H1 (cell line): ENCODE measurements around the gene BZW2. TPM values are rescaled to one million over a fixed set of nuclear protein-coding genes. Genes with fewer than 3 reads are reported as not detected.

Source experiments
- CTCF ChIA-PET: fragments of 300-600 bp; sonication (Branson Sonifier 250); formaldehyde crosslinking; loops from one replicate; lab custom pipeline; 2021; ENCODE audit not compliant: partially characterized antibody; lab: Charles Lee
- POLR2A ChIA-PET: fragments of 300-600 bp; sonication (Branson Sonifier 250); formaldehyde crosslinking; loops from one replicate; lab custom pipeline; 2021; ENCODE audit warnings: inconsistent platforms; ENCODE audit not compliant: partially characterized antibody; lab: Charles Lee
- DNase-seq, 2 experiments: peaks; one replicate each; pipeline versions ENCODE4 v3.0.0 to v3.0.0-alpha.2; 2010 to 2022; ENCODE audit warnings: low spot score in 2 of 2, low read depth in 1 of 2, mixed read lengths in 1 of 2
- FAIRE-seq: peaks from 2 replicates; lab custom pipeline; 2011; peaks lifted over from hg19 to GRCh38; lab: Jason Lieb, UNC
- H2AFZ ChIP-seq: 2 replicates; pipeline ENCODE4 v1.8.1; 2012; ENCODE audit warnings: low read length, inconsistent platforms
- H2AK5ac ChIP-seq: 2 replicates; pipeline ENCODE4 v1.6.1; 2013; ENCODE audit warnings: low read depth, low read length
- H2BK120ac ChIP-seq: replicated peaks from 2 replicates; pipeline ENCODE3; 2013; ENCODE audit warnings: low read depth, low read length, inconsistent platforms
- H2BK12ac ChIP-seq: 2 replicates; pipeline ENCODE4 v1.6.1; 2013; ENCODE audit warnings: low read depth, low read length
- H2BK15ac ChIP-seq: 2 replicates; pipeline ENCODE4 v1.6.1; 2013; ENCODE audit warnings: low read length
- H2BK20ac ChIP-seq: 2 replicates; pipeline ENCODE4 v1.6.1; 2013; ENCODE audit warnings: low read length
- H2BK5ac ChIP-seq: 2 replicates; pipeline ENCODE4 v1.6.1; 2013; ENCODE audit warnings: low read depth, low read length
- H3K14ac ChIP-seq: 2 replicates; pipeline ENCODE4 v1.6.1; 2013; ENCODE audit warnings: inconsistent platforms; ENCODE audit not compliant: insufficient read length
- H3K18ac ChIP-seq: 2 replicates; pipeline ENCODE4 v1.6.1; 2013; ENCODE audit warnings: low read length; ENCODE audit errors: extremely low read depth
- H3K23ac ChIP-seq: 2 replicates; pipeline ENCODE4 v1.6.1; 2013; ENCODE audit warnings: inconsistent platforms; ENCODE audit not compliant: insufficient read length
- H3K23me2 ChIP-seq: 2 replicates; pipeline ENCODE4 v1.6.1; 2013; ENCODE audit warnings: low read depth, low read length
- H3K27ac ChIP-seq: 2 replicates; pipeline ENCODE4 v1.6.1; 2011; ENCODE audit warnings: low read depth, low read length, inconsistent platforms
- H3K27me3 ChIP-seq, 4 experiments: replicated peaks in 1 of 4; 1 replicate in 1 of 4; 2 replicates in 3 of 4; pipeline versions ENCODE4 v1.6.1 to v1.8.1; 2011 to 2013; ENCODE audit warnings: low read length in 3 of 4, mild to moderate bottlenecking in 3 of 4, inconsistent platforms in 2 of 4, mixed read lengths in 2 of 4, moderate library complexity in 1 of 4; ENCODE audit not compliant: control insufficient read depth in 3 of 4, insufficient read depth in 3 of 4; ENCODE audit errors: extremely low read depth in 1 of 4
- H3K36me3 ChIP-seq, 4 experiments: 2 replicates each; pipeline versions ENCODE4 v1.6.1 to v1.8.1; 2011 to 2013; ENCODE audit warnings: mild to moderate bottlenecking in 4 of 4, low read length in 3 of 4, moderate library complexity in 2 of 4, control low read depth in 1 of 4, inconsistent platforms in 1 of 4; ENCODE audit not compliant: insufficient read depth in 4 of 4, control insufficient read depth in 2 of 4
- H3K4ac ChIP-seq: replicated peaks from 2 replicates; pipeline ENCODE3; 2013; ENCODE audit warnings: low read length, low read depth, mixed read lengths, inconsistent platforms; ENCODE audit not compliant: insufficient read length
- H3K4me1 ChIP-seq, 4 experiments: replicated peaks in 1 of 4; 1 replicate in 1 of 4; 2 replicates in 3 of 4; pipeline versions ENCODE4 v1.6.1 to v1.8.1; 2011 to 2013; ENCODE audit warnings: low read length in 3 of 4, inconsistent platforms in 2 of 4, mixed read lengths in 1 of 4; ENCODE audit not compliant: insufficient read depth in 4 of 4, control insufficient read depth in 3 of 4
- H3K4me2 ChIP-seq, 2 experiments: 2 replicates each; pipeline versions ENCODE4 v1.6.1 to v1.8.1; 2011 to 2013; ENCODE audit warnings: low read depth in 2 of 2, low read length in 2 of 2, control low read depth in 1 of 2, inconsistent platforms in 1 of 2, mild to moderate bottlenecking in 1 of 2; ENCODE audit not compliant: insufficient read depth in 1 of 2
- H3K4me3 ChIP-seq, 4 experiments: fragments of 200-600, 300-600 bp in 1 of 4; sonication (generic), shearing (Covaris generic), sonication (Bioruptor Twin) in 1 of 4; 2 replicates each; pipeline versions ENCODE4 v1.5.1 to v1.8.1; 2011 to 2016; ENCODE audit warnings: low read length in 4 of 4, low read depth in 3 of 4, control low read depth in 2 of 4, inconsistent platforms in 2 of 4, mild to moderate bottlenecking in 2 of 4, mixed read lengths in 1 of 4, moderate library complexity in 1 of 4; ENCODE audit not compliant: insufficient read depth in 2 of 4; ENCODE audit errors: extremely low read depth in 1 of 4
- H3K56ac ChIP-seq: replicated peaks from 2 replicates; pipeline ENCODE3; 2013; ENCODE audit warnings: low read depth, mild to moderate bottlenecking, mixed read lengths, low read length, inconsistent platforms; ENCODE audit not compliant: insufficient read length
- H3K79me1 ChIP-seq: 2 replicates; pipeline ENCODE4 v1.6.1; 2013; ENCODE audit warnings: low read depth, low read length, control low read depth
- H3K79me2 ChIP-seq, 2 experiments: 2 replicates each; pipeline versions ENCODE4 v1.6.1 to v1.8.1; 2012 to 2013; ENCODE audit warnings: low read length in 2 of 2, mild to moderate bottlenecking in 2 of 2, inconsistent platforms in 1 of 2; ENCODE audit not compliant: insufficient read depth in 2 of 2, control insufficient read depth in 1 of 2
- H3K9ac ChIP-seq, 4 experiments: replicated peaks in 1 of 4; 1 replicate in 1 of 4; 2 replicates in 3 of 4; pipeline versions ENCODE4 v1.6.1 to v1.8.1; 2011 to 2013; ENCODE audit warnings: low read depth in 3 of 4, low read length in 3 of 4, control low read depth in 2 of 4, mild to moderate bottlenecking in 2 of 4, moderate library complexity in 2 of 4, inconsistent platforms in 1 of 4; ENCODE audit errors: extremely low read depth in 1 of 4
- H3K9me3 ChIP-seq, 2 experiments: 2 replicates each; pipeline versions ENCODE4 v1.6.1 to v1.8.1; 2012 to 2013; ENCODE audit warnings: mild to moderate bottlenecking in 2 of 2, moderate library complexity in 2 of 2, control low read depth in 1 of 2, inconsistent platforms in 1 of 2, low read depth in 1 of 2, low read length in 1 of 2, mixed read lengths in 1 of 2; ENCODE audit not compliant: insufficient read depth in 2 of 2
- H4K20me1 ChIP-seq, 2 experiments: replicated peaks in 1 of 2; 2 replicates each; pipeline versions ENCODE3 to v1.8.1; 2011 to 2013; ENCODE audit warnings: inconsistent platforms in 2 of 2, low read length in 2 of 2, mild to moderate bottlenecking in 1 of 2; ENCODE audit not compliant: insufficient read depth in 2 of 2, control insufficient read depth in 1 of 2
- H4K5ac ChIP-seq: 2 replicates; pipeline ENCODE4 v1.6.1; 2013; ENCODE audit warnings: low read length, low read depth, mixed read lengths, inconsistent platforms; ENCODE audit not compliant: insufficient read length
- H4K8ac ChIP-seq: 2 replicates; pipeline ENCODE4 v1.8.0; 2013; ENCODE audit warnings: mild to moderate bottlenecking, moderate library complexity, low read length, inconsistent platforms; ENCODE audit not compliant: insufficient read depth; ENCODE audit errors: extremely low read depth
- H4K91ac ChIP-seq: replicated peaks from 2 replicates; pipeline ENCODE3; 2013; ENCODE audit warnings: low read length, mixed read lengths, inconsistent platforms; ENCODE audit not compliant: insufficient read length
- ATF2 ChIP-seq: IDR thresholded peaks from 2 replicates; pipeline ENCODE4 v1.6.1; 2012; ENCODE audit warnings: low read length, inconsistent platforms
- CEBPB ChIP-seq: IDR thresholded peaks from 2 replicates; pipeline ENCODE4 v1.6.1; 2012; ENCODE audit warnings: low read depth, low read length
- CTCF ChIP-seq, 3 experiments: IDR thresholded peaks; 1 replicate in 2 of 3; 2 replicates in 1 of 3; pipeline versions ENCODE4 v1.5.1 to v1.6.1; 2011; ENCODE audit warnings: low read length in 3 of 3, mild to moderate bottlenecking in 3 of 3, inconsistent platforms in 2 of 3, low read depth in 1 of 3, moderate library complexity in 1 of 3; ENCODE audit not compliant: insufficient read depth in 1 of 3; ENCODE audit errors: control extremely low read depth in 1 of 3
- E2F6 ChIP-seq: IDR thresholded peaks from 2 replicates; pipeline ENCODE4 v1.6.1; 2012; ENCODE audit warnings: inconsistent platforms
- HDAC6 ChIP-seq: IDR thresholded peaks from one replicate; pipeline ENCODE4 v1.7.1; 2012; ENCODE audit warnings: low read depth, mild to moderate bottlenecking, inconsistent platforms, low read length, moderate library complexity
- JUN ChIP-seq: IDR thresholded peaks from 2 replicates; pipeline ENCODE4 v1.6.1; 2011; ENCODE audit warnings: low read depth, mild to moderate bottlenecking, improper control_type of control experiment, low read length
- JUND ChIP-seq: IDR thresholded peaks from 2 replicates; pipeline ENCODE4 v1.6.1; 2011; ENCODE audit warnings: mild to moderate bottlenecking, improper control_type of control experiment, low read length
- RXRA ChIP-seq: IDR thresholded peaks from 2 replicates; pipeline ENCODE4 v1.6.1; 2011; ENCODE audit warnings: low read depth, mild to moderate bottlenecking, low read length, moderate library complexity; ENCODE audit not compliant: insufficient read depth
- SIRT6 ChIP-seq: IDR thresholded peaks from one replicate; pipeline ENCODE4 v1.7.1; 2012; ENCODE audit warnings: low read length, inconsistent platforms
- WGBS, 2 experiments: shearing (Covaris generic) in 1 of 2; methylation state at CpG; one replicate each; pipeline versions ENCODE4 v1.1.6 to v1.1.7; 2013 to 2015; ENCODE audit warnings: low lambda C conversion rate in 2 of 2, mixed read lengths in 2 of 2, inconsistent platforms in 1 of 2, low coverage in 1 of 2, missing lambda C conversion rate in 1 of 2; ENCODE audit not compliant: insufficient replicate concordance in 2 of 2, insufficient coverage in 1 of 2, insufficient read length in 1 of 2; ENCODE audit errors: extremely low coverage in 1 of 2, missing lambda C conversion rate in 1 of 2; 5-methylcytosine and 5-hydroxymethylcytosine counted together
- polyA plus RNA-seq, 7 experiments: library from polyadenylated mRNA; depleted of rRNA in 3 of 7; stranded (reverse) in 5 of 7; unstranded in 2 of 7; fragments of >200 nt in 5 of 7; fragments of 200-250 nt in 2 of 7; gene quantifications; 1 replicate in 5 of 7; 2 replicates in 1 of 7; 4 replicates in 1 of 7; pipeline versions ENCODE4 v1.2.1 to v1.2.3, GENCODE V29; 2011 to 2013; ENCODE audit warnings: missing spikeins in 2 of 7, mixed read lengths in 2 of 7
- total RNA-seq: library from RNA; stranded (reverse); fragmentation: NEBNext Ultra II Directional; extraction: Animal tissue kit (Norgen Biotek cat#: 25700); gene quantifications from 2 replicates; pipeline ENCODE4 v1.2.1, GENCODE V29; 2021

The BZW2 gene
- total and polyA plus RNA-seq, 2 of the 8 experiments (the other 6 are each of a cell fraction or from before 2014, with no cell fraction given) = 32.3 to 103 TPM

- no peak overlapping the region for H2BK12ac ChIP-seq
- no peak overlapping the region for H2AK5ac ChIP-seq
- H3K4me3 ChIP-seq = no peak overlapping the region
- H3K9me3 ChIP-seq = no peaks in the 10 kb centered on the region
- peaks cover 8 to 99% of the 10 kb centered on the region in 2 experiments for H3K79me2 ChIP-seq
- H3K23ac ChIP-seq = no peak overlapping the region
- H3K23me2 ChIP-seq = no peaks in the 10 kb centered on the region; the same call in 1 of the 2 replicates
- H4K8ac ChIP-seq = no peak overlapping the region
- H2BK20ac ChIP-seq = no peak overlapping the region
- peaks cover 4 to 12% of the 10 kb centered on the region in 2 experiments for H4K20me1 ChIP-seq
- H2BK5ac ChIP-seq = no peak overlapping the region
- peak overlapping the region; percentile 27 for H3K4ac ChIP-seq
- 86% methylated on average over 2 of the region's 2 CpGs; no CpG with 5 or more reads in 1 of the 2 experiments for WGBS, 2 experiments
- H3K56ac ChIP-seq = no peak overlapping the region
- H3K9ac ChIP-seq = no peak overlapping the region
- H3K4me2 ChIP-seq = no peak overlapping the region
- H2BK120ac ChIP-seq = no peak overlapping the region
- no peak overlapping the region for H2AFZ ChIP-seq
- ChIA-PET CTCF (interaction anchor here (0.9 kb wide), 1 partner anchor 220 kb away, joined by 3 read pairs; no protein-coding TSS in a partner anchor), POLR2A (interaction anchor here (1.4 kb wide), 1 partner anchor 16 kb away, joined by 4 read pairs; no protein-coding TSS in a partner anchor)
- DNase-seq = no peak
- H3K79me1 ChIP-seq = peaks cover 5% of the 10 kb centered on the region; the same call in 1 of the 2 replicates
- peaks cover 2 to 9% (median 5%) of the 10 kb centered on the region in 4 experiments; a peak in 4 of 7 replicates for H3K4me1 ChIP-seq
- no peak overlapping the region for H3K14ac ChIP-seq
- H3K36me3 ChIP-seq = no peaks in the 10 kb centered on the region
- no peak overlapping the region for H3K18ac ChIP-seq
- no peaks in the 10 kb centered on the region for H3K27me3 ChIP-seq
- no peak overlapping the region for H4K5ac ChIP-seq
- no peak overlapping the region for H3K27ac ChIP-seq
- no peak for FAIRE-seq
- no peak overlapping the region for H4K91ac ChIP-seq
- H2BK15ac ChIP-seq = no peak overlapping the region
- TF ChIP-seq JUND = no peak
- TF ChIP-seq ATF2 = no peak
- no peak for TF ChIP-seq CEBPB
- TF ChIP-seq RXRA = no peak
- no peak for TF ChIP-seq CTCF (IDR thresholded peaks at IDR 0.05; ENCODE audit: control extremely low read depth in 1 of 3, insufficient read depth in 1 of 3, low read depth in 1 of 3, low read length in 3 of 3)
- TF ChIP-seq E2F6 = no peak
- no peak for TF ChIP-seq JUN
- TF ChIP-seq HDAC6 = no peak
- TF ChIP-seq SIRT6 = no peak
Measured at GRCh38 chr7:16652888-16653287, 6.9 kb downstream of the BZW2 start.
